Measurements from ENCODE around the gene ZNF613.

The ZNF613 gene

GRCh38 chr19:51976852-51977251 is 49.6 kb downstream of the ZNF613 start:
- peak overlapping the region; percentile 99 for H3K27ac ChIP-seq
- peak; percentile 70 for TF ChIP-seq CTCF (conservative IDR thresholded peaks at IDR 0.05)

- peak overlapping the region; percentile 99 for H3K27ac ChIP-seq
- TF ChIP-seq CTCF (conservative IDR thresholded peaks at IDR 0.05), result no peak; the same call in 1 of the 2 replicates
These were observed 50.1 kb downstream of the ZNF613 start for GRCh38 chr19:51977346-51977745.

GRCh38 chr19:51978882-51979281 is 51.6 kb downstream of the ZNF613 start:
- H3K27ac ChIP-seq, result peak overlapping the region; percentile 99
- TF ChIP-seq CTCF (conservative IDR thresholded peaks at IDR 0.05), result no peak

GRCh38 chr19:51980116-51980736 is 53.0 kb downstream of the ZNF613 start:
- H3K27ac ChIP-seq, result peak overlapping the region; percentile 99
- TF ChIP-seq CTCF (conservative IDR thresholded peaks at IDR 0.05), result no peak

- H3K27ac ChIP-seq, result peak overlapping the region; percentile 99
These were observed 53.7 kb downstream of the ZNF613 start for GRCh38 chr19:51980926-51981325.

GRCh38 chr19:51983361-51983760 is 56.1 kb downstream of the ZNF613 start:
- TF ChIP-seq CTCF (conservative IDR thresholded peaks at IDR 0.05), result no peak
- peak overlapping the region; percentile 99 for H3K27ac ChIP-seq

- H3K27ac ChIP-seq, result peak within 1 kb of the TSS; percentile 99
- TF ChIP-seq CTCF (conservative IDR thresholded peaks at IDR 0.05), result no peak
These were observed 59.3 kb downstream of the ZNF613 start, which contains the start of gene ZNF350 for GRCh38 chr19:51986309-51987291. ZNF350 (minus strand) TSS chr19:51986840; CDS start chr19:51974360, 12,480 bp downstream.
